Left lobe of liver (tissue), 2 donors: ENCODE data around the gene LRP1B. TPM values are rescaled to one million over a fixed set of nuclear protein-coding genes. Genes with fewer than 3 reads are reported as not detected.
A peak's percentile ranks its signal among the peaks of the same experiment; 100 is the strongest.

Experiments used
- ATAC-seq: fragments of 200-7000 bp; cut with Tn5 transposase; one replicate; pipeline ENCODE4 v1.9.1; 2020; ENCODE audit warnings: mild to moderate bottlenecking, moderate library complexity
- DNase-seq: peaks from one replicate; pipeline ENCODE4 v3.0.0-alpha.2; 2020; ENCODE audit warnings: low spot score
- total RNA-seq: library from RNA; stranded (reverse); gene quantifications from one replicate; pipeline ENCODE4 v1.2.1, GENCODE V29; 2021
- donor health status: DM: no; HTN: no; CAD: no; lungs with moderate emphysema.
- donor health status: DM: no; HTN: yes; CAD: no.

Gene LRP1B
- total RNA-seq, 1 donor from 2014 or later: 0.25 TPM

- DNase-seq (no peak), ATAC-seq (no peak)
Measured at GRCh38 chr2:141605163-141605562, 525.7 kb downstream of the LRP1B start.

- DNase-seq (no peak), ATAC-seq (no peak)
Measured at GRCh38 chr2:141601511-141602152, 529.2 kb downstream of the LRP1B start.

GRCh38 chr2:141599721-141600120, 531.1 kb downstream of the LRP1B start:
- ATAC-seq (no peak), DNase-seq (no peak)

- ATAC-seq: no peak
- DNase-seq: no peak
Measured at GRCh38 chr2:141598982-141599381, 531.8 kb downstream of the LRP1B start.

GRCh38 chr2:141595316-141595920, 535.4 kb downstream of the LRP1B start:
- no peak for ATAC-seq
- no peak for DNase-seq

- DNase-seq (no peak), ATAC-seq (no peak)
Measured at GRCh38 chr2:141591787-141592186, 539.0 kb downstream of the LRP1B start.

GRCh38 chr2:141590620-141591019, 540.2 kb downstream of the LRP1B start:
- no peak for DNase-seq
- no peak for ATAC-seq

- DNase-seq (no peak), ATAC-seq (no peak)
Measured at GRCh38 chr2:141589314-141589713, 541.5 kb downstream of the LRP1B start.

- no peak for ATAC-seq
- DNase-seq: no peak
Measured at GRCh38 chr2:141586985-141587384, 543.8 kb downstream of the LRP1B start.

GRCh38 chr2:141582213-141582612, 548.6 kb downstream of the LRP1B start:
- ATAC-seq (no peak), DNase-seq (no peak)

- DNase-seq (no peak), ATAC-seq (no peak)
Measured at GRCh38 chr2:141579071-141579470, 551.7 kb downstream of the LRP1B start.

GRCh38 chr2:141570474-141571131, 560.2 kb downstream of the LRP1B start:
- ATAC-seq: no peak
- no peak for DNase-seq

- ATAC-seq (no peak), DNase-seq (no peak)
Measured at GRCh38 chr2:141569941-141570340, 560.9 kb downstream of the LRP1B start.

- DNase-seq (no peak), ATAC-seq (no peak)
Measured at GRCh38 chr2:141565597-141565996, 565.2 kb downstream of the LRP1B start.

- DNase-seq: no peak
- no peak for ATAC-seq
Measured at GRCh38 chr2:141560723-141561122, 570.1 kb downstream of the LRP1B start.

- DNase-seq (no peak), ATAC-seq (no peak)
Measured at GRCh38 chr2:141557329-141558095, 573.3 kb downstream of the LRP1B start.

GRCh38 chr2:141555876-141556470, 574.8 kb downstream of the LRP1B start:
- DNase-seq (no peak), ATAC-seq (no peak)

- DNase-seq: no peak
- ATAC-seq: peak; percentile 75
Measured at GRCh38 chr2:141554810-141555209, 576.0 kb downstream of the LRP1B start.

GRCh38 chr2:141534666-141535362, 596.0 kb downstream of the LRP1B start:
- no peak for DNase-seq
- ATAC-seq: no peak

- ATAC-seq: no peak
Measured at GRCh38 chr2:141529659-141530058, 601.2 kb downstream of the LRP1B start.

GRCh38 chr2:141528990-141529389, 601.8 kb downstream of the LRP1B start:
- DNase-seq (no peak), ATAC-seq (no peak)

More at GRCh38 chr2:141529659-141530058, 601.2 kb downstream of the LRP1B start:
- no peak for DNase-seq
